ENCODE results near the gene DTYMK.

The DTYMK gene

GRCh38 chr2:241728000-241728399 is 41.4 kb upstream of the DTYMK start:
- H3K27ac ChIP-seq (ENCODE audit: low read depth in 2 of 2, low read length in 2 of 2), result no peak overlapping the region
- no peak overlapping the region for H3K4me3 ChIP-seq (ENCODE audit: low read length in 2 of 2)
- peaks cover 0 to under 1% of the 10 kb centered on the region in 2 donors for H3K4me1 ChIP-seq (ENCODE audit: control insufficient read depth in 2 of 2, insufficient read depth in 2 of 2, low read length in 2 of 2)
- no peak overlapping the region for H3K9ac ChIP-seq (ENCODE audit: low read depth in 1 of 2, low read length in 2 of 2)
- no peaks in the 10 kb centered on the region for H3K27me3 ChIP-seq (ENCODE audit: control insufficient read depth in 2 of 2, insufficient read depth in 2 of 2, low read length in 2 of 2)
- H3K36me3 ChIP-seq (ENCODE audit: control insufficient read depth in 2 of 2, insufficient read depth in 2 of 2, low read length in 2 of 2), result peaks cover 8 to 20% of the 10 kb centered on the region in 2 donors
- peaks cover 0 to 4% of the 10 kb centered on the region in 2 donors for H3K9me3 ChIP-seq (ENCODE audit: control insufficient read depth in 2 of 2, low read length in 2 of 2)

GRCh38 chr2:241726459-241726858 is 39.8 kb upstream of the DTYMK start:
- H3K9ac ChIP-seq (ENCODE audit: low read depth in 1 of 2, low read length in 2 of 2), result no peak overlapping the region
- no peak overlapping the region for H3K27ac ChIP-seq (ENCODE audit: low read depth in 2 of 2, low read length in 2 of 2)
- H3K9me3 ChIP-seq (ENCODE audit: control insufficient read depth in 2 of 2, low read length in 2 of 2), result peaks cover 0 to 7% of the 10 kb centered on the region in 2 donors
- no peaks in the 10 kb centered on the region for H3K4me1 ChIP-seq (ENCODE audit: control insufficient read depth in 2 of 2, insufficient read depth in 2 of 2, low read length in 2 of 2)
- H3K36me3 ChIP-seq (ENCODE audit: control insufficient read depth in 2 of 2, insufficient read depth in 2 of 2, low read length in 2 of 2), result peaks cover 14 to 26% of the 10 kb centered on the region in 2 donors
- no peak overlapping the region for H3K4me3 ChIP-seq (ENCODE audit: low read length in 2 of 2)
- no peaks in the 10 kb centered on the region for H3K27me3 ChIP-seq (ENCODE audit: control insufficient read depth in 2 of 2, insufficient read depth in 2 of 2, low read length in 2 of 2)

GRCh38 chr2:241724975-241725870 is 38.6 kb upstream of the DTYMK start:
- H3K4me1 ChIP-seq (ENCODE audit: control insufficient read depth in 2 of 2, insufficient read depth in 2 of 2, low read length in 2 of 2), result no peaks in the 10 kb centered on the region
- H3K36me3 ChIP-seq (ENCODE audit: control insufficient read depth in 2 of 2, insufficient read depth in 2 of 2, low read length in 2 of 2), result peaks cover 25 to 37% of the 10 kb centered on the region in 2 donors
- no peaks in the 10 kb centered on the region for H3K27me3 ChIP-seq (ENCODE audit: control insufficient read depth in 2 of 2, insufficient read depth in 2 of 2, low read length in 2 of 2)
- no peak overlapping the region for H3K9ac ChIP-seq (ENCODE audit: low read depth in 1 of 2, low read length in 2 of 2)
- peaks cover 0 to 7% of the 10 kb centered on the region in 2 donors for H3K9me3 ChIP-seq (ENCODE audit: control insufficient read depth in 2 of 2, low read length in 2 of 2)
- H3K27ac ChIP-seq (ENCODE audit: low read depth in 2 of 2, low read length in 2 of 2), result no peak overlapping the region
- H3K4me3 ChIP-seq (ENCODE audit: low read length in 2 of 2), result no peak overlapping the region

GRCh38 chr2:241724259-241724974 is 37.8 kb upstream of the DTYMK start:
- Histone ChIP-seq H3K9ac (ENCODE audit: low read depth in 1 of 2, low read length in 2 of 2) (no peak overlapping the region), H3K36me3 (ENCODE audit: control insufficient read depth in 2 of 2, insufficient read depth in 2 of 2, low read length in 2 of 2) (peaks cover 33 to 45% of the 10 kb centered on the region in 2 donors), H3K27me3 (ENCODE audit: control insufficient read depth in 2 of 2, insufficient read depth in 2 of 2, low read length in 2 of 2) (no peaks in the 10 kb centered on the region), H3K27ac (ENCODE audit: low read depth in 2 of 2, low read length in 2 of 2) (no peak overlapping the region), H3K4me3 (ENCODE audit: low read length in 2 of 2) (no peak overlapping the region), H3K9me3 (ENCODE audit: control insufficient read depth in 2 of 2, low read length in 2 of 2) (peaks cover 0 to 7% of the 10 kb centered on the region in 2 donors), H3K4me1 (ENCODE audit: control insufficient read depth in 2 of 2, insufficient read depth in 2 of 2, low read length in 2 of 2) (no peaks in the 10 kb centered on the region)

- no peaks in the 10 kb centered on the region for H3K4me1 ChIP-seq (ENCODE audit: control insufficient read depth in 2 of 2, insufficient read depth in 2 of 2, low read length in 2 of 2)
- H3K9me3 ChIP-seq (ENCODE audit: control insufficient read depth in 2 of 2, low read length in 2 of 2), result peaks cover 0 to 7% of the 10 kb centered on the region in 2 donors
- H3K4me3 ChIP-seq (ENCODE audit: low read length in 2 of 2), result no peak overlapping the region
- H3K9ac ChIP-seq (ENCODE audit: low read depth in 1 of 2, low read length in 2 of 2), result no peak overlapping the region
- H3K27me3 ChIP-seq (ENCODE audit: control insufficient read depth in 2 of 2, insufficient read depth in 2 of 2, low read length in 2 of 2), result no peaks in the 10 kb centered on the region
- peaks cover 39 to 53% of the 10 kb centered on the region in 2 donors for H3K36me3 ChIP-seq (ENCODE audit: control insufficient read depth in 2 of 2, insufficient read depth in 2 of 2, low read length in 2 of 2)
- no peak overlapping the region for H3K27ac ChIP-seq (ENCODE audit: low read depth in 2 of 2, low read length in 2 of 2)
These were observed 36.4 kb upstream of the DTYMK start for GRCh38 chr2:241722896-241723454.

GRCh38 chr2:241721852-241722251 is 35.2 kb upstream of the DTYMK start:
- Histone ChIP-seq H3K27me3 (ENCODE audit: control insufficient read depth in 2 of 2, insufficient read depth in 2 of 2, low read length in 2 of 2) (no peaks in the 10 kb centered on the region), H3K36me3 (ENCODE audit: control insufficient read depth in 2 of 2, insufficient read depth in 2 of 2, low read length in 2 of 2) (peaks cover 39 to 53% of the 10 kb centered on the region in 2 donors), H3K27ac (ENCODE audit: low read depth in 2 of 2, low read length in 2 of 2) (no peak overlapping the region), H3K9ac (ENCODE audit: low read depth in 1 of 2, low read length in 2 of 2) (no peak overlapping the region), H3K4me1 (ENCODE audit: control insufficient read depth in 2 of 2, insufficient read depth in 2 of 2, low read length in 2 of 2) (no peaks in the 10 kb centered on the region), H3K9me3 (ENCODE audit: control insufficient read depth in 2 of 2, low read length in 2 of 2) (peaks cover 0 to 7% of the 10 kb centered on the region in 2 donors), H3K4me3 (ENCODE audit: low read length in 2 of 2) (no peak overlapping the region)

- Histone ChIP-seq H3K27me3 (ENCODE audit: control insufficient read depth in 2 of 2, insufficient read depth in 2 of 2, low read length in 2 of 2) (no peaks in the 10 kb centered on the region), H3K4me1 (ENCODE audit: control insufficient read depth in 2 of 2, insufficient read depth in 2 of 2, low read length in 2 of 2) (no peaks in the 10 kb centered on the region), H3K27ac (ENCODE audit: low read depth in 2 of 2, low read length in 2 of 2) (no peak overlapping the region), H3K9ac (ENCODE audit: low read depth in 1 of 2, low read length in 2 of 2) (no peak overlapping the region), H3K36me3 (ENCODE audit: control insufficient read depth in 2 of 2, insufficient read depth in 2 of 2, low read length in 2 of 2) (peaks cover 39 to 53% of the 10 kb centered on the region in 2 donors), H3K4me3 (ENCODE audit: low read length in 2 of 2) (no peak overlapping the region), H3K9me3 (ENCODE audit: control insufficient read depth in 2 of 2, low read length in 2 of 2) (peaks cover 0 to 7% of the 10 kb centered on the region in 2 donors)
These were observed 33.9 kb upstream of the DTYMK start for GRCh38 chr2:241720560-241720959.

GRCh38 chr2:241720099-241720498 is 33.5 kb upstream of the DTYMK start:
- H3K4me1 ChIP-seq (ENCODE audit: control insufficient read depth in 2 of 2, insufficient read depth in 2 of 2, low read length in 2 of 2), result no peaks in the 10 kb centered on the region
- no peak overlapping the region for H3K4me3 ChIP-seq (ENCODE audit: low read length in 2 of 2)
- H3K9me3 ChIP-seq (ENCODE audit: control insufficient read depth in 2 of 2, low read length in 2 of 2), result peaks cover 0 to 7% of the 10 kb centered on the region in 2 donors
- H3K36me3 ChIP-seq (ENCODE audit: control insufficient read depth in 2 of 2, insufficient read depth in 2 of 2, low read length in 2 of 2), result peaks cover 39 to 53% of the 10 kb centered on the region in 2 donors
- no peaks in the 10 kb centered on the region for H3K27me3 ChIP-seq (ENCODE audit: control insufficient read depth in 2 of 2, insufficient read depth in 2 of 2, low read length in 2 of 2)
- H3K27ac ChIP-seq (ENCODE audit: low read depth in 2 of 2, low read length in 2 of 2), result no peak overlapping the region
- H3K9ac ChIP-seq (ENCODE audit: low read depth in 1 of 2, low read length in 2 of 2), result no peak overlapping the region

- H3K27me3 ChIP-seq (ENCODE audit: control insufficient read depth in 2 of 2, insufficient read depth in 2 of 2, low read length in 2 of 2), result no peaks in the 10 kb centered on the region
- H3K9ac ChIP-seq (ENCODE audit: low read depth in 1 of 2, low read length in 2 of 2), result no peak overlapping the region
- no peak overlapping the region for H3K27ac ChIP-seq (ENCODE audit: low read depth in 2 of 2, low read length in 2 of 2)
- peaks cover 37 to 51% of the 10 kb centered on the region in 2 donors for H3K36me3 ChIP-seq (ENCODE audit: control insufficient read depth in 2 of 2, insufficient read depth in 2 of 2, low read length in 2 of 2)
- peaks cover 0 to 7% of the 10 kb centered on the region in 2 donors for H3K9me3 ChIP-seq (ENCODE audit: control insufficient read depth in 2 of 2, low read length in 2 of 2)
- no peaks in the 10 kb centered on the region for H3K4me1 ChIP-seq (ENCODE audit: control insufficient read depth in 2 of 2, insufficient read depth in 2 of 2, low read length in 2 of 2)
- H3K4me3 ChIP-seq (ENCODE audit: low read length in 2 of 2), result no peak overlapping the region
These were observed 32.5 kb upstream of the DTYMK start for GRCh38 chr2:241719093-241719492.

GRCh38 chr2:241708879-241709278 is 22.3 kb upstream of the DTYMK start:
- Histone ChIP-seq H3K9me3 (ENCODE audit: control insufficient read depth in 2 of 2, low read length in 2 of 2) (no peaks in the 10 kb centered on the region), H3K36me3 (ENCODE audit: control insufficient read depth in 2 of 2, insufficient read depth in 2 of 2, low read length in 2 of 2) (peaks cover 44 to 55% of the 10 kb centered on the region in 2 donors), H3K4me1 (ENCODE audit: control insufficient read depth in 2 of 2, insufficient read depth in 2 of 2, low read length in 2 of 2) (no peaks in the 10 kb centered on the region), H3K27ac (ENCODE audit: low read depth in 2 of 2, low read length in 2 of 2) (no peak overlapping the region), H3K4me3 (ENCODE audit: low read length in 2 of 2) (no peak overlapping the region), H3K9ac (ENCODE audit: low read depth in 1 of 2, low read length in 2 of 2) (no peak overlapping the region), H3K27me3 (ENCODE audit: control insufficient read depth in 2 of 2, insufficient read depth in 2 of 2, low read length in 2 of 2) (no peaks in the 10 kb centered on the region)
